Liver (tissue), 9 donors: ENCODE measurements around the gene CUL2. TPM values are rescaled to one million over a fixed set of nuclear protein-coding genes. Genes with fewer than 3 reads are reported as not detected.
A peak's percentile ranks its signal among the peaks of the same experiment; 100 is the strongest.

Experiments used
- DNase-seq: peaks from one replicate; pipeline ENCODE4 v3.0.0-alpha.2; 2017; ENCODE audit warnings: low spot score
- H3K27ac ChIP-seq, 2 donors: one replicate each; pipeline ENCODE4 v1.7.0; 2013; ENCODE audit warnings: inconsistent platforms in 2 of 2, low read length in 2 of 2, control low read depth in 1 of 2, low read depth in 1 of 2, mild to moderate bottlenecking in 1 of 2
- H3K27me3 ChIP-seq, 4 donors: one replicate each; pipeline versions ENCODE4 v1.6.1 to v1.7.0; 2013; ENCODE audit warnings: low read length in 3 of 4, inconsistent platforms in 1 of 4, mild to moderate bottlenecking in 1 of 4, moderate library complexity in 1 of 4; ENCODE audit not compliant: control insufficient read depth in 4 of 4, insufficient read depth in 4 of 4
- H3K36me3 ChIP-seq, 4 donors: one replicate each; pipeline versions ENCODE4 v1.6.1 to v1.7.0; 2013; ENCODE audit warnings: low read length in 3 of 4, mild to moderate bottlenecking in 3 of 4, low read depth in 1 of 4, moderate library complexity in 1 of 4; ENCODE audit not compliant: control insufficient read depth in 4 of 4, insufficient read depth in 3 of 4
- H3K4me1 ChIP-seq, 4 donors: one replicate each; pipeline versions ENCODE4 v1.6.1 to v1.7.0; 2013; ENCODE audit warnings: low read length in 3 of 4, mild to moderate bottlenecking in 3 of 4, moderate library complexity in 1 of 4; ENCODE audit not compliant: control insufficient read depth in 4 of 4, insufficient read depth in 4 of 4
- H3K4me3 ChIP-seq, 3 donors: one replicate each; pipeline versions ENCODE4 v1.6.1 to v1.7.0; 2013; ENCODE audit warnings: low read length in 3 of 3, control low read depth in 1 of 3, low read depth in 1 of 3, mild to moderate bottlenecking in 1 of 3
- H3K9ac ChIP-seq, 2 donors: one replicate each; pipeline ENCODE4 v1.7.0; 2013; ENCODE audit warnings: low read length in 2 of 2, mild to moderate bottlenecking in 2 of 2, moderate library complexity in 2 of 2, control low read depth in 1 of 2, low read depth in 1 of 2
- H3K9me3 ChIP-seq, 4 donors: one replicate each; pipeline versions ENCODE4 v1.6.1 to v1.7.0; 2013; ENCODE audit warnings: low read length in 3 of 4; ENCODE audit not compliant: control insufficient read depth in 4 of 4
- CTCF ChIP-seq: fragments of 150-350 bp; IDR thresholded peaks from 2 replicates; pipeline ENCODE4 v1.5.1; 2017; ENCODE audit warnings: improper control_type of control experiment, low read depth, low read length; ENCODE audit not compliant: missing input control
- FOXA1 ChIP-seq: IDR thresholded peaks from 2 replicates; pipeline ENCODE4 v1.6.1; 2016; ENCODE audit warnings: antibody characterized with exemption
- HNF4A ChIP-seq, 2 donors: conservative IDR thresholded peaks; 2 replicates each; pipeline ENCODE4 v1.6.1; 2016; ENCODE audit warnings: antibody characterized with exemption in 2 of 2, mild to moderate bottlenecking in 2 of 2
- HNF4G ChIP-seq: IDR thresholded peaks from 2 replicates; pipeline ENCODE4 v1.6.1; 2016; ENCODE audit warnings: antibody characterized with exemption
- NR2F2 ChIP-seq: IDR thresholded peaks from 2 replicates; pipeline ENCODE4 v1.6.1; 2016; ENCODE audit warnings: antibody characterized with exemption
- RAD21 ChIP-seq, 2 donors: IDR thresholded peaks; 2 replicates each; pipeline ENCODE4 v1.6.1; 2016; ENCODE audit warnings: antibody characterized with exemption in 2 of 2, mild to moderate bottlenecking in 2 of 2
- RXRA ChIP-seq, 2 donors: IDR thresholded peaks; 2 replicates each; pipeline ENCODE4 v1.6.1; 2017 to 2018; ENCODE audit warnings: antibody characterized with exemption in 2 of 2, mild to moderate bottlenecking in 1 of 2
- SP1 ChIP-seq: IDR thresholded peaks from 2 replicates; pipeline ENCODE4 v1.6.1; 2018; ENCODE audit warnings: antibody characterized with exemption, mild to moderate bottlenecking
- TAF1 ChIP-seq: conservative IDR thresholded peaks from 2 replicates; pipeline ENCODE4 v1.6.1; 2016; ENCODE audit warnings: antibody characterized with exemption, mild to moderate bottlenecking
- YY1 ChIP-seq: IDR thresholded peaks from 2 replicates; pipeline ENCODE4 v1.6.1; 2016; ENCODE audit warnings: antibody characterized with exemption, mild to moderate bottlenecking
- WGBS: extraction: QIAGEN DNeasy Blood & Tissue Kit; methylation state at CpG from one replicate; pipeline ENCODE4 v1.1.7; 2013; 5-methylcytosine and 5-hydroxymethylcytosine counted together
- polyA plus RNA-seq, 2 donors: library from polyadenylated mRNA; stranded (reverse) in 1 of 2; unstranded in 1 of 2; fragments of 200-250 nt in 1 of 2; fragments of >200 nt in 1 of 2; fragmentation: Nextera tagmentation in 1 of 2; extraction: Ambion mirVana in 1 of 2; gene quantifications; one replicate each; pipeline versions ENCODE4 v1.2.1 to v1.2.3, GENCODE V29; 2013 to 2015
- total RNA-seq, 2 donors: library from RNA; depleted of rRNA; stranded (reverse); fragments of >200 nt; gene quantifications; one replicate each; pipeline ENCODE4 v1.2.3, GENCODE V29; 2014
- TF ChIP-seq, protein P1 (sequence below): IDR thresholded peaks from 2 replicates; pipeline ENCODE4 v1.6.1; 2016; ENCODE audit warnings: antibody characterized with exemption
- donor health status: healthy.
- donor health status: healthy.
- donor health status: healthy.
- donor health status: healthy.
- donor health status: healthy.

CUL2 gene
- total and polyA plus RNA-seq, 4 donors, result 8.6 to 14.1 (median 12.1) TPM

DNA sequence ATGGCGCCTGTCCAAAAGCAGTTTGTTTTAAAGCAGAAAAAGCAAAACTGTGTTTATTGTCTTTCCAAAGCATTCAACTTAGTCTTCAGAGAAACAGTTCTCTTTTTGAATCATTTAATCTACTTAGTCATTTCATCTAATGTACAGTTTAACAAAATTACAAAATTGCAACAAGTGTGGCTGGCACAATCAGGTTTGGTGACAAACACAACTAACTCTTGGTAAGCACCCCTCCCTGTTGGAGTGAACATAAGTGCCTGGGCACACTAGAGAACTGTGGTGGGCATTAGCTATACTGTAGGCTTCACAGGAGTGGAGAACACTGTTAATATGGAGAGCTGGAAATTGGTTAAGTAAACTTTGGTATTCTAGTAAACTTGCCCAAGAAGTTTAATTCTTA is 43.4 kb upstream of the CUL2 start:
- H3K9ac ChIP-seq, result no peak overlapping the region
- no peak for DNase-seq
- H3K27ac ChIP-seq, result no peak overlapping the region
- H3K4me3 ChIP-seq, result no peak overlapping the region
- H3K36me3 ChIP-seq, result no peaks in the 10 kb centered on the region
- no peaks in the 10 kb centered on the region for H3K27me3 ChIP-seq
- H3K9me3 ChIP-seq, result no peaks in the 10 kb centered on the region
- WGBS, result 98% methylated on average over 1 of the region's 1 CpG
- TF ChIP-seq FOXA1 (no peak), CTCF (no peak)
- peaks cover 3 to 14% (median 8%) of the 10 kb centered on the region in 4 donors for H3K4me1 ChIP-seq

DNA sequence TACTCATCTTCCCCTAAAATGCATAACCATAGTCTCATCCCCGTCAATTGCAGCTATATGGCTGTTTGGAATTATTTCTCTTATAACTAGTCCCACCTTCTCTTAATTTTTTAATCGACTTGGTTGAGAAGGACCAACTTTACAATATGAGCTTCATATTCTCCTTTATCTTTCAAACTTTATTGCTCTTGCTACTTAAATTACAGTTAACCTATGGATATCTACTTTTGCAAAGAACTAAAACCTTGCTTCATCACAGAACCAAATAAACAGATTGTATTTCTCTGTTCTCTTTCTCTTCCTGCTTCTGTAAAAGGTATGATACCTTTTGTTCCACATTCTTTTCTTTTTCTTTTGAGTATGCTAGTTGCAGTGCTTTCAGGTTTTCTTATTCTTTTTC is 42.6 kb upstream of the CUL2 start:
- 91% methylated on average over 2 of the region's 2 CpGs for WGBS
- H3K36me3 ChIP-seq, result no peaks in the 10 kb centered on the region
- no peak for DNase-seq
- H3K9ac ChIP-seq, result no peak overlapping the region
- H3K4me1 ChIP-seq, result peaks cover 4 to 14% (median 8%) of the 10 kb centered on the region in 4 donors
- no peaks in the 10 kb centered on the region for H3K9me3 ChIP-seq
- no peak overlapping the region for H3K27ac ChIP-seq
- no peaks in the 10 kb centered on the region for H3K27me3 ChIP-seq
- H3K4me3 ChIP-seq, result no peak overlapping the region
- no peak for TF ChIP-seq TAF1
- TF ChIP-seq NR2F2, result no peak
- no peak for TF ChIP-seq SP1
- no peak for TF ChIP-seq FOXA1
- no peak for TF ChIP-seq RAD21 (IDR thresholded peaks at IDR 0.05)
- no peak for TF ChIP-seq YY1
- TF ChIP-seq, protein P1, sequence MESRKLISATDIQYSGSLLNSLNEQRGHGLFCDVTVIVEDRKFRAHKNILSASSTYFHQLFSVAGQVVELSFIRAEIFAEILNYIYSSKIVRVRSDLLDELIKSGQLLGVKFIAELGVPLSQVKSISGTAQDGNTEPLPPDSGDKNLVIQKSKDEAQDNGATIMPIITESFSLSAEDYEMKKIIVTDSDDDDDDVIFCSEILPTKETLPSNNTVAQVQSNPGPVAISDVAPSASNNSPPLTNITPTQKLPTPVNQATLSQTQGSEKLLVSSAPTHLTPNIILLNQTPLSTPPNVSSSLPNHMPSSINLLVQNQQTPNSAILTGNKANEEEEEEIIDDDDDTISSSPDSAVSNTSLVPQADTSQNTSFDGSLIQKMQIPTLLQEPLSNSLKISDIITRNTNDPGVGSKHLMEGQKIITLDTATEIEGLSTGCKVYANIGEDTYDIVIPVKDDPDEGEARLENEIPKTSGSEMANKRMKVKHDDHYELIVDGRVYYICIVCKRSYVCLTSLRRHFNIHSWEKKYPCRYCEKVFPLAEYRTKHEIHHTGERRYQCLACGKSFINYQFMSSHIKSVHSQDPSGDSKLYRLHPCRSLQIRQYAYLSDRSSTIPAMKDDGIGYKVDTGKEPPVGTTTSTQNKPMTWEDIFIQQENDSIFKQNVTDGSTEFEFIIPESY, result no peak
- TF ChIP-seq CTCF, result no peak

- 26% methylated on average over 4 of the region's 4 CpGs for WGBS
- H3K9ac ChIP-seq, result no peak overlapping the region
- H3K36me3 ChIP-seq, result no peaks in the 10 kb centered on the region
- no peaks in the 10 kb centered on the region for H3K27me3 ChIP-seq
- no peak overlapping the region for H3K4me3 ChIP-seq
- no peak overlapping the region for H3K27ac ChIP-seq
- no peak for TF ChIP-seq RXRA (IDR thresholded peaks at IDR 0.05)
- TF ChIP-seq YY1, result no peak
- TF ChIP-seq HNF4A (conservative IDR thresholded peaks at IDR 0.05), result no peak
- TF ChIP-seq NR2F2, result no peak
- TF ChIP-seq FOXA1, result no peak
- peak in 1 of 2 donors; percentile 4 for TF ChIP-seq RAD21 (IDR thresholded peaks at IDR 0.05)
- TF ChIP-seq SP1, result peak; percentile 25
- no peak for TF ChIP-seq HNF4G
- no peak for DNase-seq
- H3K9me3 ChIP-seq, result no peaks in the 10 kb centered on the region
- peaks cover 6 to 19% (median 11%) of the 10 kb centered on the region in 4 donors for H3K4me1 ChIP-seq
Observed at GRCh38 chr10:35130663-35131062, 40.5 kb upstream of the CUL2 start.
